MM.1S (cell line): ENCODE measurements around the gene TIFAB.

Source experiments
- CTCF ChIP-seq: fragments of 300-600 bp; sonication (generic); IDR thresholded peaks from 2 replicates; pipeline ENCODE4 v1.5.1; 2016; ENCODE audit warnings: antibody characterized with exemption, low read length, mixed read lengths
- EZH2 ChIP-seq: fragments of 300-600 bp; sonication (generic); optimal IDR thresholded peaks from 2 replicates; pipeline ENCODE3; 2017; ENCODE audit warnings: low read depth, mild to moderate bottlenecking, antibody characterized with exemption, low read length, mixed read lengths
- EZH2phosphoT487 ChIP-seq: fragments of 300-600 bp; sonication (generic); IDR thresholded peaks from 2 replicates; pipeline ENCODE4 v1.6.1; 2018; ENCODE audit warnings: antibody characterized with exemption, low read length

DNA sequence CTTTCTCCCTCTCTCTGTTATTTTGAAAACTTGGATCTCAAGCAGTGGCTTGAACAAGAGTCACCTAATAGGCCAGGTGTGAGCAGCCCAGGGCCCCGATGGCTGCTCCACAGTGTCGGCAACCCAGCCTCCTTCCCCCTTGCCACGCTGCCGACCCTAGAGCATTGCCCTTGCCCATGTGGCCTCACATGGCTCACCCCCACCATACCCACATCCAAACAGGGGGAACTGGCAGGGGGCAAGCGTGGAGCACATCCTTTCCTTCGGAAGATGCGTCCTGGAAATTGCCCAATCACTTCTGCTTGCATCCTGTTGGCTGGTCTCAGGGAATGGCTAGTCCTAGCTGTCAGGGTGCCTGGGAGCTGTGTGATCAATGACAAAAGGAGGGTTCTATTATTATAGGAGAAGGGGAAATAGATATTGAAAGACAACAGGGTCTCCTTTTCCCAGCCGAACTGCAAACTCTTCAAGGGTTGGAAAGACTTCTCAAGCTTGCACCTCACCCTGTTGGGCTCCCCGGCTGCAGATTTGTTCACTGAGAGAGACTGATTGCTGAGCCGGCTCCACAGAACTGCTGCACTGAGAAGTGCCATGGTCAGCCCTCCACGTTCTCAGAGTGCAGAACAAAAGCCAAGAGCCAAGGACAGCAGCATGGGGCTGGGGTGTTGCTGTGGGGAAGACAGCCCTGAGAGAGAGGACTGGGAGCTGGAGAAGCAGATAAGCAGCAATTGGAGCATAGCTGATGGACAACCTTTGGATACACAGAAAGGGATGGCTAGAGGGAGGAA lies 8.3 kb upstream of the TIFAB start:
- TF ChIP-seq CTCF, result no peak
- no peak for TF ChIP-seq EZH2
- no peak for TF ChIP-seq EZH2phosphoT487
